Tibial artery (tissue), 4 donors: ENCODE results near the gene HDGFL3.
"Not testable (repeated sequence)": the region's sequence is repeated elsewhere in the genome, so short reads cannot be mapped to it uniquely, and the experiment has no call there.

ENCODE experiments used
- DNase-seq, 2 donors: peaks; one replicate each; pipeline ENCODE4 v3.0.0-alpha.2; 2019
- H3K27ac ChIP-seq, 2 donors: fragments of 200-600 bp; sonication (generic) in 1 of 2; 1 replicate in 1 of 2; 2 replicates in 1 of 2; pipeline ENCODE4 v1.5.1; 2018 to 2019; ENCODE audit warnings: mild to moderate bottlenecking in 1 of 2
- H3K27me3 ChIP-seq, 2 donors: fragments of 200-600 bp; sonication (generic) in 1 of 2; one replicate each; pipeline versions ENCODE4 v1.5.1 to v1.6.0; 2016 to 2019
- H3K36me3 ChIP-seq, 3 donors: fragments of 200-600 bp; sonication (generic) in 2 of 3; one replicate each; pipeline ENCODE4 v1.5.1; 2016 to 2019; ENCODE audit warnings: mild to moderate bottlenecking in 2 of 3
- H3K4me1 ChIP-seq, 4 donors: fragments of 200-600 bp; sonication (generic) in 2 of 4; 1 replicate in 3 of 4; 2 replicates in 1 of 4; pipeline ENCODE4 v1.5.1; 2016 to 2019
- H3K4me3 ChIP-seq, 2 donors: fragments of 200-600 bp; sonication (generic) in 1 of 2; 1 replicate in 1 of 2; 2 replicates in 1 of 2; pipeline ENCODE4 v1.5.1; 2018 to 2019; ENCODE audit warnings: mild to moderate bottlenecking in 2 of 2
- H3K9me3 ChIP-seq, 3 donors: fragments of 200-600 bp; sonication (generic) in 1 of 3; one replicate each; pipeline ENCODE4 v1.5.1; 2016 to 2019
- CTCF ChIP-seq, 2 experiments: fragments of 200-600 bp in 1 of 2; fragments of 450-650 bp in 1 of 2; IDR thresholded peaks; one replicate each; pipeline ENCODE4 v1.5.1; 2017 to 2019; ENCODE audit warnings: antibody characterized with exemption in 2 of 2, mild to moderate bottlenecking in 1 of 2, moderate library complexity in 1 of 2
- intact Hi-C: fragments of 100-400 bp; cut with DNase I; formaldehyde crosslinking; loops from one replicate; pipeline ENCODE4 v1.15.0; 2023; ENCODE audit warnings: low total_unique reads

Gene HDGFL3

DNA sequence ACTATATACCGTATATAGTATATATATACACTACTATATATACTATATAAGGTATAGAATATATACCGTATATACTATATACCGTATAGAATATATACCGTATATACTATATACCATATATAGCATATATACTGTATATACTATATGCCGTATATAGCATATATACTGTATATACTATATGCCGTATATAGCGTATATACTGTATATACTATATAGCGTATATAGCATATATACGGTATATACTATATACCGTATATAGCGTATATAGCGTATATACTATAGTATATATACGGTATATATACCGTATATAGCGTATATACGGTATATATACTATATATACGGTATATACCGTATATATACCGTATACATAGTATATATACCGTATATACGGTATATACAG, 22.6 kb upstream of the HDGFL3 start:
- H3K4me3 ChIP-seq: no peak overlapping the region
- no peak overlapping the region for H3K27ac ChIP-seq
- intact Hi-C loops: no loop called here
- peaks cover 0 to 4% of the 10 kb centered on the region in 2 donors for H3K27me3 ChIP-seq
- H3K4me1 ChIP-seq: no peaks in the 10 kb centered on the region
- DNase-seq: no peak
- H3K9me3 ChIP-seq: no peaks in the 10 kb centered on the region
- no peaks in the 10 kb centered on the region for H3K36me3 ChIP-seq
- TF ChIP-seq CTCF (IDR thresholded peaks at IDR 0.05): no peak

DNA sequence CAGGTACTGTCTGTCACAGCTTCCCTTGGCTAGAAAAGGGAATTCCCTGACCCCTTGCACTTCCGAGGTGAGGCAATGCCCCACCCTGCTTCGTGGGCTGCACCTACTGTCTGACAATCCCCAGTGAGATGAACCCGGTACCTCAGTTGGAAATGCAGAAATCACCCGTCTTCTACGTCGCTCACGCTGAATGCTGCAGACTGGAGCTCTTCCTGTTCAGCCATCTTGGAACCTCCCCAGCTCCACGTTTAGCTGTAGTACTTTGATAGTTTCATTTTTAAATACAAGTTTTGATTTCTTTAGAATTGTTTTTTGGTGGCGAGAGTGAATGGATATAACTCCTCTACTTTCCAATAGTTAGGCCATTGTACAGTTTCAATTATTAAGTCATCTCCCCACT, 17.8 kb upstream of the HDGFL3 start:
- intact Hi-C loops: no loop called here
- Histone ChIP-seq H3K9me3 (peaks cover 0 to 10% (median 3%) of the 10 kb centered on the region in 3 donors), H3K4me3 (no peak overlapping the region), H3K27ac (no peak overlapping the region), H3K36me3 (no peaks in the 10 kb centered on the region), H3K4me1 (no peaks in the 10 kb centered on the region), H3K27me3 (no peaks in the 10 kb centered on the region)
- DNase-seq: no peak
- TF ChIP-seq CTCF (IDR thresholded peaks at IDR 0.05): no peak

GRCh38 chr15:83221781-83222180, 14.2 kb upstream of the HDGFL3 start:
- H3K4me1 ChIP-seq, intact Hi-C loops, H3K36me3 ChIP-seq, DNase-seq, H3K27ac ChIP-seq, H3K27me3 ChIP-seq, H3K4me3 ChIP-seq: not testable (repeated sequence)
- H3K9me3 ChIP-seq: peaks cover 0 to 14% (median 3%) of the 10 kb centered on the region in 3 donors

DNA sequence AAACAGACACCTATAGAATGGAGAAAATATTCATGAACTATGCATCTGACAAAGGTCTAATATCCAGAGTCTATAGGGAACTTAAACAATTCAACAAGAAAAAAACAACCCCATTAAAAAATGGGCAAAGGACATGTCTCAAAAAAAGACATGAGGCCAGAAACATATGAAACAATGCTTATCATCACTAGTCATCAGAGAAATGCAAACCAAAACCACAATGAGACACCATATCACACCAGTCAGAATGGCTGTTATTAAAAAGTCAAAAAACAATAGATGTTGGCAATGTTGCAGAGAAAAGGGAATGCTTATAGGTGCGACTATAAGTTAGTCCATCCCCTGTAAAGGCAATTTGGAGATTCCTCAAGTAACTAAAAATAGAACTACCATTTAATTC, 11.4 kb upstream of the HDGFL3 start:
- TF ChIP-seq CTCF (IDR thresholded peaks at IDR 0.05): no peak
- no peak for DNase-seq
- peaks cover 0 to 14% (median 3%) of the 10 kb centered on the region in 3 donors for H3K9me3 ChIP-seq
- no peaks in the 10 kb centered on the region for H3K4me1 ChIP-seq
- H3K4me3 ChIP-seq: no peak overlapping the region
- no peaks in the 10 kb centered on the region for H3K36me3 ChIP-seq
- intact Hi-C loops: loop anchor here (10.0 kb wide), 1 partner anchor 414 kb away; the partner anchor contains the start of genes FSD2 and WHAMM
- H3K27me3 ChIP-seq: no peaks in the 10 kb centered on the region
- no peak overlapping the region for H3K27ac ChIP-seq

- H3K4me1 ChIP-seq: no peaks in the 10 kb centered on the region
- DNase-seq: no peak
- no peak overlapping the region for H3K27ac ChIP-seq
- peaks cover 0 to 3% (median 0%) of the 10 kb centered on the region in 3 donors for H3K9me3 ChIP-seq
- intact Hi-C loops: loop anchor here (10.0 kb wide), 1 partner anchor 411 kb away; the partner anchor contains the start of genes FSD2 and WHAMM
- H3K4me3 ChIP-seq: no peak overlapping the region
- no peak for TF ChIP-seq CTCF (IDR thresholded peaks at IDR 0.05)
- H3K36me3 ChIP-seq: no peaks in the 10 kb centered on the region
- no peaks in the 10 kb centered on the region for H3K27me3 ChIP-seq
Observed at GRCh38 chr15:83215306-83215705, 7.7 kb upstream of the HDGFL3 start.

GRCh38 chr15:83210619-83211018, 3.0 kb upstream of the HDGFL3 start:
- no peak overlapping the region for H3K27ac ChIP-seq
- intact Hi-C loops: loop anchor here (10.0 kb wide), 1 partner anchor 406 kb away; the partner anchor contains the start of genes FSD2 and WHAMM
- H3K36me3 ChIP-seq: no peaks in the 10 kb centered on the region
- peaks cover 0 to 21% (median 12%) of the 10 kb centered on the region in 4 donors for H3K4me1 ChIP-seq
- no peak for TF ChIP-seq CTCF (IDR thresholded peaks at IDR 0.05)
- no peaks in the 10 kb centered on the region for H3K9me3 ChIP-seq
- H3K4me3 ChIP-seq: no peak overlapping the region
- no peak for DNase-seq
- H3K27me3 ChIP-seq: no peaks in the 10 kb centered on the region
